ENCODE data around the gene SGSM1. TPM values are rescaled to one million over a fixed set of nuclear protein-coding genes. Genes with fewer than 3 reads are reported as not detected.

SGSM1 gene
- total RNA-seq, 1 donor from 2014 or later: 0.09 TPM

GRCh38 chr22:24807284-24807950, 1.4 kb downstream of the SGSM1 start:
- TF ChIP-seq CTCF (IDR thresholded peaks at IDR 0.05): no peak
- DNase-seq (no peak), ATAC-seq (ENCODE audit: low read depth) (no peak)
- no peak overlapping the region for H3K4me3 Mint-ChIP-seq
- no peaks in the 10 kb centered on the region for H3K9me3 Mint-ChIP-seq
- H3K36me3 Mint-ChIP-seq (ENCODE audit: low read depth): no peaks in the 10 kb centered on the region
- H3K4me1 Mint-ChIP-seq: peaks cover 5% of the 10 kb centered on the region
- POLR2A ChIA-PET: no interaction called here
- no peak overlapping the region for H3K27ac Mint-ChIP-seq
- intact Hi-C loops (cut with micrococcal nuclease): no loop called here
- peaks cover 26% of the 10 kb centered on the region for H3K27me3 Mint-ChIP-seq
- CTCF ChIA-PET: no interaction called here

DNA sequence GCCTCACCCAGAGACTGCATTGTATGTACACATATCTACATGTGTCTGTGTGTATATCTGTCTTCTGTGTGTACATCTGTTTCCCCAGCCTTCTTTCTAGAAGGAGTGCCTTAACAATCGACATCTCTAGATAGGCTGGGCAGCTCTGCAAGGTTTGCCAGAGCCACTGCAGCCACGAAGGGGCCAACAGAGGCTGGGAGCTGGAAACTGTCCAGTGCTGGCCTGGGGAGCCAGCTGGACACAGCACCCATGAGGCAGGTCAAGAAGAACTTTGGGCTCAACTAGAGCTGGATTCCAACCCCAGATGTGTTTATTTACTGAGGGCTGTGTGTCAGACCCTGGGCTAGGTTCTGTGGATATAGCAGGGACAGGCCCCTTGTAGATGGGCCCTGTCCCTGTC, 3.3 kb downstream of the SGSM1 start:
- Mint-ChIP-seq H3K9me3 (no peaks in the 10 kb centered on the region), H3K4me1 (peaks cover 5% of the 10 kb centered on the region), H3K27ac (no peak overlapping the region), H3K36me3 (ENCODE audit: low read depth) (no peaks in the 10 kb centered on the region), H3K27me3 (peaks cover 26% of the 10 kb centered on the region), H3K4me3 (no peak overlapping the region)
- ATAC-seq (ENCODE audit: low read depth): no peak
- ChIA-PET CTCF (no interaction called here), POLR2A (no interaction called here)
- no peak for DNase-seq
- intact Hi-C loops (cut with micrococcal nuclease): no loop called here
- no peak for TF ChIP-seq CTCF (IDR thresholded peaks at IDR 0.05)

DNA sequence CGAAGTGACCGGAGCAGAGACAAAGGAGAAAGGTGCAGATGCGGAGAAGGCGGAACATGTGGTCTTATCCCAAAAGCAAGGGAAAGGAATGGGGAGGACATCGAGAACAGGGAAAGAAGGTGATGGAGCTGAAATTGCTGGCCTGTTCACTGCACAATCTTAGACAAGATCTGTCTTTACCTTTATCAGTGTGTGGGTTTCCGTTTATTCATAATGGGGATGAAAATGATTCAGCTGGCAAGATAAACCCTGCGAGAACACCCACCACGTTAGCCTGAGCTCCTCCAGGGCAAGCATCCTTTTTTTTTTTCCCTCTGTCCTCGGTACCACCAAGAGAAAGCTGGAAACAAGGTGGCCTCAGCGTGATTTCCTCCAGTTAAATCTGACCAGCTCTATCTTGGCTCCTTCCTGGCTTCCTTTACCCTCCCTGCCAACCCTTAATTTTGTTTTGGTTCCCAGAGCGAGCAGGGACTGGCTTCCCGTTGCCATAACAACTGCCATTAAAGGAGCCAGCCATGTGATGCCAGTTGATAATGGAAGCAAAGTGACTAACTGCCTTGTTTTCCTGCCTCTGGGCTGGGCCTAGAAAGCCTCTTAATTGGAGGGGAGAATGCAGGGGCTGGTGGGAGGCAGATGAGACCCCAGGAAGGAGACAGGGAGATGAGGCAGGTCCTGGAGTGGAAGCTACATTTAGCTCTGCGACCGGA, 4.2 kb downstream of the SGSM1 start:
- ChIA-PET POLR2A (no interaction called here), CTCF (no interaction called here)
- ATAC-seq (ENCODE audit: low read depth) (no peak), DNase-seq (no peak)
- no peak overlapping the region for H3K4me3 Mint-ChIP-seq
- peaks cover 26% of the 10 kb centered on the region for H3K27me3 Mint-ChIP-seq
- H3K9me3 Mint-ChIP-seq: peaks cover 3% of the 10 kb centered on the region
- no peaks in the 10 kb centered on the region for H3K36me3 Mint-ChIP-seq (ENCODE audit: low read depth)
- intact Hi-C loops (cut with micrococcal nuclease): no loop called here
- no peak for TF ChIP-seq CTCF (IDR thresholded peaks at IDR 0.05)
- H3K27ac Mint-ChIP-seq: no peak overlapping the region
- H3K4me1 Mint-ChIP-seq: peaks cover 5% of the 10 kb centered on the region

DNA sequence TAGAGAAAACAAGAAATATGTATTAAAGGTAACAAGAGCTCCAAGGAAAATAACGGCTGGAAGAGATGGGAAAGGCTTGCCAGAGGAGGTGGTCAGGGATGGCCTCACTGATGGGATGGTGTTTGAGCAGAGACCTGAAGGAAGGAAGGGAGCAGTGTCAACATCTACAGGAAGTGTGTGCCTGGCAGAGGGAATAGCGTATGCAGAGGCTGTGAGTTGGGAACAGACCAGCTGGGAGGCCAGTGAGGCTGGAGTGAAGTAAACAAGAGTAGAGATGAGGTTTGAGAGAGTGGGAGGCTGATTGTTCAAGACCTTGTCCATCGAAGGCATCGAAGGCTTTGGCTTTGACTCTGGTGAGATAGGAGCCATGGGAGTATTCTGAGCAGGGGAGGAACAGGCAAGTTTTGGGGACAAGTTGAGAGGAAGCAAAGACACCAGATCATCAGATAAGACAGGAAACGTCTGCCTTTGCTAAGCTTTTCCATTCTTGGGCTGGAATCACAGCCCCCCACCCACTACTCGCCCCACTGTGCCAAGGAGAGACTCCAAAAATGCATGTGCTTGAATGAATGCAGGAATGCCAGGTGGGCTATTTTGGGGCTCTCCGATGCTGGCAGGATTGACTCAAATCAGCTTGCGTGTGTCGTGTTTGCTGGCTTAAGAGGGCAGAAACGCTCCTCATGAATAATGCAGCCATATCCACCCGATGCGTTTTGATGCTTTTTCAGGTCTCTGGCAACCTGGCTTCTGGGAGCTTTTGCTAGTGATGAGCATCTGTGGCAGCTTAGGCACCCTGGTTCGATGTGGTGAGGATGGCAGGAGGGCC, 7.2 kb downstream of the SGSM1 start:
- CTCF ChIA-PET: no interaction called here
- intact Hi-C loops (cut with micrococcal nuclease): no loop called here

More for the DNA sequence above, 7.2 kb downstream of the SGSM1 start:
- H3K9me3 Mint-ChIP-seq: peaks cover 13% of the 10 kb centered on the region
- ATAC-seq (ENCODE audit: low read depth): no peak
- no peak for TF ChIP-seq CTCF (IDR thresholded peaks at IDR 0.05)
- peaks cover 19% of the 10 kb centered on the region for H3K27me3 Mint-ChIP-seq
- no peaks in the 10 kb centered on the region for H3K36me3 Mint-ChIP-seq (ENCODE audit: low read depth)
- H3K4me1 Mint-ChIP-seq: no peaks in the 10 kb centered on the region
- no peak overlapping the region for H3K4me3 Mint-ChIP-seq
- no peak for DNase-seq
- H3K27ac Mint-ChIP-seq: no peak overlapping the region
- POLR2A ChIA-PET: no interaction called here

Measured in activated B cell treated with CpG ODN at 0.5 μM for 24 hours (primary cell).